ENCODE data around the gene TECTB.
"Not testable (repeated sequence)": the region's sequence is repeated elsewhere in the genome, so short reads cannot be mapped to it uniquely, and the experiment has no call there.

Gene TECTB

DNA sequence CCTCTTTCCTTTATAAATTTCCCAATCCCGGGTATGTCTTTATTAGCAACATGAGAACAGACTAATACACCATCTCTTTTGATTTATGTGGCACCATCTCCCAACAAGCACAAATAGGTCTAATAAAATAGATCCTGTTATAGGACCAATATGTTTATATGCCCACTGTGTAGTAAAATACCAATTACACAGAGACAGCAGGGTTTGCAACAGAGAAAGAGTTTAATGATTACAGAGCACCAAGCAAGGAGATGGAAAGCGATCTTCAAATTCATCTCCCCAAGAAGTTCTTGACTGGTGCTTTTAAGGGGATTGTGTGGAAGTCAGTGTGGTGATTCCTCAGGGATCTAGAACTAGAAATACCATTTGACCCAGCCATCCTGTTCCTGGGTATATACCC is 33.5 kb upstream of the TECTB start:
- TF ChIP-seq, protein P1, sequence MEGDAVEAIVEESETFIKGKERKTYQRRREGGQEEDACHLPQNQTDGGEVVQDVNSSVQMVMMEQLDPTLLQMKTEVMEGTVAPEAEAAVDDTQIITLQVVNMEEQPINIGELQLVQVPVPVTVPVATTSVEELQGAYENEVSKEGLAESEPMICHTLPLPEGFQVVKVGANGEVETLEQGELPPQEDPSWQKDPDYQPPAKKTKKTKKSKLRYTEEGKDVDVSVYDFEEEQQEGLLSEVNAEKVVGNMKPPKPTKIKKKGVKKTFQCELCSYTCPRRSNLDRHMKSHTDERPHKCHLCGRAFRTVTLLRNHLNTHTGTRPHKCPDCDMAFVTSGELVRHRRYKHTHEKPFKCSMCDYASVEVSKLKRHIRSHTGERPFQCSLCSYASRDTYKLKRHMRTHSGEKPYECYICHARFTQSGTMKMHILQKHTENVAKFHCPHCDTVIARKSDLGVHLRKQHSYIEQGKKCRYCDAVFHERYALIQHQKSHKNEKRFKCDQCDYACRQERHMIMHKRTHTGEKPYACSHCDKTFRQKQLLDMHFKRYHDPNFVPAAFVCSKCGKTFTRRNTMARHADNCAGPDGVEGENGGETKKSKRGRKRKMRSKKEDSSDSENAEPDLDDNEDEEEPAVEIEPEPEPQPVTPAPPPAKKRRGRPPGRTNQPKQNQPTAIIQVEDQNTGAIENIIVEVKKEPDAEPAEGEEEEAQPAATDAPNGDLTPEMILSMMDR (IDR thresholded peaks at IDR 0.05; ENCODE audit: control insufficient read depth, insufficient read depth, low read depth, low read length, missing control alignments) = no peak

DNA sequence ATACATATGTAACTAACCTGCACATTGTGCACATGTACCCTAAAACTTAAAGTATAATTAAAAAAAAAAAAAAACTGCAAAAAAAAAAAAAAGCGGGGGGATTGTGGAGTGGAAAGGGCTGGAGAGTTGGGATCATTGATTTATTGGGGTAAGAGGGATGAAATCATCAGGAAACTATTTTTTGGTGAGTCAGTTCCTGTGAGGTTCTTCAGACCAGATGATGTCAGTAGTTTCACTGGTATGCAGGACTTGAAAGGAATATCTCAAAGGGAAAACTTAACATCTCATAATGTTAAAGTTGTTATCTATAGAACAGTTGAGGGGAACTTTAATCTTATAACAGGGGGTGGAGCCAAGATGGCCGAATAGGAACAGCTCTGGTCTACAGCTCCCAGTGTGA is 32.6 kb upstream of the TECTB start:
- no peak overlapping the region for H3K4me3 ChIP-seq (ENCODE audit: control insufficient read depth, low read depth, low read length)
- no peak for DNase-seq (ENCODE audit: low read depth)
- TF ChIP-seq, protein P1 (IDR thresholded peaks at IDR 0.05; ENCODE audit: control insufficient read depth, insufficient read depth, low read depth, low read length, missing control alignments) = no peak

More for the DNA sequence above, 33.5 kb upstream of the TECTB start:
- H3K4me3 ChIP-seq (ENCODE audit: control insufficient read depth, low read depth, low read length) = no peak overlapping the region
- DNase-seq (ENCODE audit: low read depth) = no peak

DNA sequence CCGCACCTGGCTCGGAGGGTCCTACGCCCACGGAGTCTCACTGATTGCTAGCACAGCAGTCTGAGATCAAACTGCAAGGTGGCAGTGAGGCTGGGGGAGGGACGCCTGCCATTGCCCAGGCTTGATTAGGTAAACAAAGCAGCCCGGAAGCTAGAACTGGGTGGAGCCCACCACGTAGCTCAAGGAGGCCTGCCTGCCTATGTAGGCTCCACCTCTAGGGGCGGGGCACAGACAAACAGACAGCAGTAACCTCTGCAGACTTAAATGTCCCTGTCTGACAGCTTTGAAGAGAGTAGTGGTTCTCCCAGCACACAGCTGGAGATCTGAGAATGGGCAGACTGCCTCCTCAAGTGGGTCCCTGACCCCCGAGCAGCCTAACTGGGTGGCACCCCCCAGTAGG is 32.0 kb upstream of the TECTB start:
- DNase-seq (ENCODE audit: low read depth); H3K4me3 ChIP-seq (ENCODE audit: control insufficient read depth, low read depth, low read length): not testable (repeated sequence)

DNA sequence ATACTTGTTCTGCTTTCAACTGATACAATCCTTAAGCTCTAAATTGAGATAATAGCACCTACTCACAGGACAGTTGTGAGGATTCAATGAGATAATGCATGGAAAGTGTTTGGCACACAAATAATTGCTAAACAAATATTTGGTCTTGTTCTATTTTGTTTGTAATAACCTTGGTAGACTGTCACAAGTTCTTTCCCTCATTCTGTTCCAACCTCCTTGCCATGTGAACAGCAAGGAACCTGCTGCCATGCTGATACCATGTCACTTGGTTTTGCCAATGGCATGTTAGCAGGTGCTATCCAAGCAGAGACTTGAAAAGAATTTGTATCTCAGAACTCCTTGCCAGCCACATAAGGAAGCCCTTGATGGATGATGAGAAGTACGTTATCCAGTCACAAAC is 24.8 kb upstream of the TECTB start:
- no peak for DNase-seq (ENCODE audit: low read depth)
- H3K4me3 ChIP-seq (ENCODE audit: control insufficient read depth, low read depth, low read length) = no peak overlapping the region
- TF ChIP-seq, protein P1 (IDR thresholded peaks at IDR 0.05; ENCODE audit: control insufficient read depth, insufficient read depth, low read depth, low read length, missing control alignments) = no peak

DNA sequence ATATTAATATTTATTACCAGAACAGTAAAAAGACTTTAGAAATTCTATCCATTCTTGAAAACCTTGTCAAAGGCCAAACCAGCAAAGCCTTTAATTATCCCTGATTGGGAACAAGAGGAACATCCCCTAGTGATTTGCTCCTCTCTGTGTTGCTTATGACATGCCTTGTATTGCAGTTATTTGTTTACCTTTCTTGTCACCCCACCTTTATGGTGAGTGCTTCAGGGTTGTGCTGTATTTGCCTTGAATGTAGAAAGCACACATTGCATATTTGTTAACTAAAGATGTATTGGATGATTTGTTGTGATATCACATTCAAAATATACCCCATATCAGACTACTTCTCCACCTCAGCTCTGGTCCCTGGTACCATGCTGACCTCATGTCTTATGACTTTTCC is 23.5 kb upstream of the TECTB start:
- TF ChIP-seq, protein P1 (IDR thresholded peaks at IDR 0.05; ENCODE audit: control insufficient read depth, insufficient read depth, low read depth, low read length, missing control alignments) = no peak

DNA sequence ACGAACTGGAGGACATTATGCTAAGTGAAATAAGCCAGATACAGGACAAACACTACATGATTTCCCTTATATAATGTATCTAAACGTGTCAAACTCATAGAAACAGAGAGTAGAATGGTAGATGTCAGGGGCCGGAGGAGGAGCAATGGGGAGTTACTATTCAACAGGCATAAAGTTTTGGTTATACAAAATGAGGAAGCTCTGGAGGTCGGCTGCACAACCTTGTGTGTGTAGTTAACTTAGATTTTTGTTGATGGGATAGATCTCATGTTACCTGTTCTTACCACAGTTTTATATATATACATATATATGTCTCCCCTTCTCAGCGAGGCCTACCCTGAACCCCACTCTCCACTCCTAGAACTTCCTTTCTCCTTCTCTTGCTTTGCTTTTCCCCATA is 22.4 kb upstream of the TECTB start:
- no peak for DNase-seq (ENCODE audit: low read depth)
- TF ChIP-seq, protein P1 (IDR thresholded peaks at IDR 0.05; ENCODE audit: control insufficient read depth, insufficient read depth, low read depth, low read length, missing control alignments) = no peak

More for the DNA sequence above, 23.5 kb upstream of the TECTB start:
- DNase-seq (ENCODE audit: low read depth) = no peak
- no peak overlapping the region for H3K4me3 ChIP-seq (ENCODE audit: control insufficient read depth, low read depth, low read length)

DNA sequence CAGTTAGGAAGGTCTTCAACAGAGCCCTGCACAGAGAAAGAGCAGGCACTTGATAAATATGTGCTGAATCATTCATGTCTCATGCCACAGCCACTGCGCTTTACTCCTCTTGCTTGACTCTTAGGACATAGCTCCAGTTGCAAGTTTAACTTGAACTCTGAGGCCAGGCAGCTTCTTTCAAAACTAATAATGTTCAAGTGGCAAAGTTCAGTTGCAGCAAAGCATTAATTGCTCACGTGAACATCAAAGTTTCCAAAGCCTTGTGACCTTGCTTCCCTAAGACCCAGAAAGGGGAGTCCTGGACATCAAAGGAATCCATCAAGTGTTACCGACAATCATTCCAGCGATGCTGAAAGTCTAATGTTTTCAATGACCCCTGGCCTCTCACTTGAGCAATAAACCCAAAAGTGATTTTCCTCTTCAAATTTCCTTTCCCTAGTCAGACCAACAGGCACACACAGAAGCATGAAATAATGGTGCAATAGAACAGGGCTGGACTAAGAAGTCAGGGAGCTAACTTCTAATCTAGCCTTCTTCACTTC is 21.8 kb upstream of the TECTB start:
- DNase-seq (ENCODE audit: low read depth) = peak; percentile 28
- no peak overlapping the region for H3K4me3 ChIP-seq (ENCODE audit: control insufficient read depth, low read depth, low read length)
- TF ChIP-seq, protein P1 (IDR thresholded peaks at IDR 0.05; ENCODE audit: control insufficient read depth, insufficient read depth, low read depth, low read length, missing control alignments) = no peak

More for the DNA sequence above, 22.4 kb upstream of the TECTB start:
- no peak overlapping the region for H3K4me3 ChIP-seq (ENCODE audit: control insufficient read depth, low read depth, low read length)

Measured in AG09309 (cell line).